Measurements from ENCODE around the gene ZFR2. TPM values are rescaled to one million over a fixed set of nuclear protein-coding genes. Genes with fewer than 3 reads are reported as not detected.

ZFR2 gene
- total RNA-seq, 4 donors from 2014 or later: not detected

- H3K4me1 ChIP-seq: no peaks in the 10 kb centered on the region
- H3K27ac ChIP-seq: no peak overlapping the region
- no peak for DNase-seq
- no peak for TF ChIP-seq POLR2A (IDR thresholded peaks at IDR 0.05)
- TF ChIP-seq CTCF (IDR thresholded peaks at IDR 0.05): no peak
- intact Hi-C loops (cut with DNase I): no loop called here
- no peak overlapping the region for H3K4me3 ChIP-seq (replicated peaks in 1 of 3)
- 42 to 44% methylated on average over 13 of the region's 13 CpGs for WGBS, 2 donors
- no peaks in the 10 kb centered on the region for H3K27me3 ChIP-seq
- no peaks in the 10 kb centered on the region for H3K9me3 ChIP-seq
- no peaks in the 10 kb centered on the region for H3K36me3 ChIP-seq
Observed at GRCh38 chr19:3839941-3840340, 28.9 kb downstream of the ZFR2 start.

- Histone ChIP-seq H3K27ac (no peak overlapping the region), H3K4me1 (no peaks in the 10 kb centered on the region), H3K36me3 (no peaks in the 10 kb centered on the region), H3K27me3 (no peaks in the 10 kb centered on the region), H3K9me3 (no peaks in the 10 kb centered on the region), H3K4me3 (replicated peaks in 1 of 3) (no peak overlapping the region)
- WGBS, 2 donors: 77 to 84% methylated on average over 13 of the region's 13 CpGs
- TF ChIP-seq POLR2A (IDR thresholded peaks at IDR 0.05): no peak
- no peak for TF ChIP-seq CTCF (IDR thresholded peaks at IDR 0.05)
- intact Hi-C loops (cut with DNase I): no loop called here
- DNase-seq: no peak
Observed at GRCh38 chr19:3838661-3839060, 30.2 kb downstream of the ZFR2 start.

- no peak for DNase-seq
- H3K9me3 ChIP-seq: no peaks in the 10 kb centered on the region
- 89 to 93% methylated on average over 19 of the region's 19 CpGs for WGBS, 2 donors
- no peaks in the 10 kb centered on the region for H3K36me3 ChIP-seq
- H3K4me1 ChIP-seq: no peaks in the 10 kb centered on the region
- H3K4me3 ChIP-seq (replicated peaks in 1 of 3): no peak overlapping the region
- intact Hi-C loops (cut with DNase I): no loop called here
- TF ChIP-seq POLR2A (IDR thresholded peaks at IDR 0.05) (no peak), CTCF (IDR thresholded peaks at IDR 0.05) (no peak)
- no peaks in the 10 kb centered on the region for H3K27me3 ChIP-seq
- H3K27ac ChIP-seq: no peak overlapping the region
Observed at GRCh38 chr19:3837922-3838321, 30.9 kb downstream of the ZFR2 start.

GRCh38 chr19:3837332-3837731 lies 31.5 kb downstream of the ZFR2 start:
- no peak for DNase-seq
- Histone ChIP-seq H3K9me3 (no peaks in the 10 kb centered on the region), H3K36me3 (no peaks in the 10 kb centered on the region), H3K27me3 (no peaks in the 10 kb centered on the region), H3K4me1 (no peaks in the 10 kb centered on the region), H3K4me3 (replicated peaks in 1 of 3) (no peak overlapping the region), H3K27ac (no peak overlapping the region)
- TF ChIP-seq CTCF (IDR thresholded peaks at IDR 0.05) (no peak), POLR2A (IDR thresholded peaks at IDR 0.05) (no peak)
- intact Hi-C loops (cut with DNase I): no loop called here
- WGBS, 2 donors: 90 to 93% methylated on average over 17 of the region's 17 CpGs

- no peak for TF ChIP-seq CTCF (IDR thresholded peaks at IDR 0.05)
- TF ChIP-seq POLR2A (IDR thresholded peaks at IDR 0.05): no peak
- intact Hi-C loops (cut with DNase I): no loop called here
- no peaks in the 10 kb centered on the region for H3K9me3 ChIP-seq
- no peaks in the 10 kb centered on the region for H3K4me1 ChIP-seq
- H3K27me3 ChIP-seq: no peaks in the 10 kb centered on the region
- no peaks in the 10 kb centered on the region for H3K36me3 ChIP-seq
- 91 to 92% methylated on average over 6 of the region's 6 CpGs for WGBS, 2 donors
- no peak overlapping the region for H3K4me3 ChIP-seq (replicated peaks in 1 of 3)
- no peak for DNase-seq
- no peak overlapping the region for H3K27ac ChIP-seq
Observed at GRCh38 chr19:3836887-3837286, 32.0 kb downstream of the ZFR2 start.
